GM19351 (cell line): Measurements from ENCODE around the gene C22orf31.
"Not testable (repeated sequence)": the region's sequence is repeated elsewhere in the genome, so short reads cannot be mapped to it uniquely, and the experiment has no call there.

Source experiments
- ATAC-seq: cut with Tn5 transposase; IDR thresholded peaks from one replicate; pipeline ENCODE4 v1.9.1; 2021; ENCODE audit warnings: mild to moderate bottlenecking, moderate library complexity; ENCODE audit not compliant: unreplicated experiment

Gene C22orf31

GRCh38 chr22:29056472-29056871 lies 5.2 kb downstream of the C22orf31 start:
- no peak for ATAC-seq

- no peak for ATAC-seq
Measured at GRCh38 chr22:29055192-29055830, 6.3 kb downstream of the C22orf31 start.

DNA sequence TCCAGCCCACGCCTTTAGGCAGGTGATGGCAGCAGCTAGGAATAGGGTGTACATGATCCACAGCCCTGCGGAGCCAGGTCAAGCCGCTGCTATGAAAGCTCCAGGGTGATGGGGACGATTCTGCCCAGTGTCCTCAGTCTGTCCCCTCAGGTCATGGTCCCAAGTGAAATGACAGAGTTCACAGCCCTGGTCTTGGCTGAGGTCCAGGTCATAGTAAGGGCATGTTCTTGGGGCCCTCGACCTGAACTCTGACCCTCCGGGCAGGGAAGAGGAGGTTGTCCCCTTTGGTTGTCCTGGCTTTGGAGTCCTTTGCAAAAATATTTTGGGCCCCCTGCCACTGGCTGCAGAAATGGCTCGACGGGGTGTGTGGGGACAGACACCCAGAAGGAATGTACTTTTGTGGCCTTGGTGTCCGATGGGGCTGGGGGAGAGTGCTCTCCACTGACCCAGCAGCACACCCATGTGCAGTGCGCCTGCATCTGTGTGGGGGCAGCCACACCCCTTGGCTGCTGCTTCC lies 7.3 kb downstream of the C22orf31 start:
- ATAC-seq = no peak

GRCh38 chr22:29053048-29053702 lies 8.5 kb downstream of the C22orf31 start:
- ATAC-seq = no peak

DNA sequence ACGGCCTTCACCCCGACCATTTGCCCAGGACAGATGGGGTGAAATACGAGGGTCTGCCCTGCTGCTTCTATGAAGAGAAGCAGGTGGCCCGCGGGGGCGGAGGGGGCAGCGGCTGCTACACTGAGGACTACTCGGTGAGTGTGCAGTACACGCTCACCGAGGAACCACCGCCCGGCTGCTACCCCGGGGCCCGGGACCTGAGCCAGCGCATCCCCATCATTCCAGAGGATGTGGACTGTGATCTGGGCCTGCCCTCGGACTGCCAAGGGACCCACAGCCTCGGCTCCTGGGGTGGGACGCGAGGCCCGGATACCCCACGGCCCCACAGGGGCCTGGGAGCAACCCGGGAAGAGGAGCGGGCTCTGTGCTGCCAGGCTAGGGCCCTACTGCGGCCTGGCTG lies 11.2 kb downstream of the C22orf31 start:
- ATAC-seq = no peak

- no peak for ATAC-seq
Measured at GRCh38 chr22:29049655-29050263, 11.9 kb downstream of the C22orf31 start.

GRCh38 chr22:29048822-29049654 lies 12.6 kb downstream of the C22orf31 start:
- ATAC-seq = no peak

DNA sequence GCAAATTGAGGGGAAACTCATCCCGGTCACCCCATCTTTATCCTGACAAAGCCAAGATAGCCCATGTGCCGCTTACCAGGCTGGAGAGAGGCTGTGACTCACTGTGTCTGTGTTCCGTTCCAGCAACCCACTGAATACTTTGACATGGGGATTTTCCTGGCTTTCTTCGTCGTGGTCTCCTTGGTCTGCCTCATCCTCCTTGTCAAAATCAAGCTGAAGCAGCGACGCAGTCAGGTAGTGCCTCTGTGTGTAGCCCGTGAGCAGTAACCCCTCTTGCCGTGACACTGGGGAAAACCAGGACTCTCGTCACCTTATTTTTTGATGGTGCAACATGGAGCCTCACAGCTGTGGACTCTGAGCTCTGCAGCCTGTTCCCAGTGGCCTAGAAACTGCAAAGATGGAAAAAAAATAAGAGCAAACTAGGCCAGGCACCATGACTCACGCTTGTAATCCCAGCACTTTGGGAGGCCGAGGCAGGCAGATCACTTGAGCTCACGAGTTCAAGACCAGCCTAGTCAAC lies 16.9 kb downstream of the C22orf31 start:
- no peak for ATAC-seq

DNA sequence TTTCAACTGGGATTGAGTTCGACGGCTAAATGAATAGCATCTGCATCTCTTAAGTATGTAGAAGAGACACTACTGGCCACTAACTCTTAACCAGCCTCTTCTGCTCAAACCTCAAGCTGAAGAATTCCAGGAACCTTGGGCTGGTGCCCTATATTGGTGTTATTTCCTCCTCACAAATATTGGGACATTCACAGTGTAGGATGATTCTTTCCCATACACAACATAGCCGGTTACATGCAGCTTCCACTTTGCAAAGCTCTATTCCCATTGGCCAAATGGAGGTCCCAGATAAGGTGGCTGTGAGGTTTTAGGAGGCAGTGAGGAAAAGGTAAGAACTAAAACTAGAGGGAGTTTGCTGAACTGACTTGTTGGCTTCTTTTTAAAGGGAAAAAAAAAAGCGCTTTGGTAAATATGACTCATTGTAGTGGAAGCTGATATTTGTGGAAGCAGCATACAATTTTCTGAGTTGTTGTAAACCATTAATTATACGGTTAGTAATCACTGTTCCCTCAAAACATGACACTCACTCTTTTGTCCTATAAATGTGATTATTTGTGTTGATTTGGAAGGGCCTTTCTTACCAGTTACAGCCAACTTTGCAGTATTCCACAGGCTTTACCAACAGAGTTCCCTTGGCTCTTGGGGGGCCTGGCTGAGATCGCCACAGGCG lies 17.6 kb downstream of the C22orf31 start:
- no peak for ATAC-seq

DNA sequence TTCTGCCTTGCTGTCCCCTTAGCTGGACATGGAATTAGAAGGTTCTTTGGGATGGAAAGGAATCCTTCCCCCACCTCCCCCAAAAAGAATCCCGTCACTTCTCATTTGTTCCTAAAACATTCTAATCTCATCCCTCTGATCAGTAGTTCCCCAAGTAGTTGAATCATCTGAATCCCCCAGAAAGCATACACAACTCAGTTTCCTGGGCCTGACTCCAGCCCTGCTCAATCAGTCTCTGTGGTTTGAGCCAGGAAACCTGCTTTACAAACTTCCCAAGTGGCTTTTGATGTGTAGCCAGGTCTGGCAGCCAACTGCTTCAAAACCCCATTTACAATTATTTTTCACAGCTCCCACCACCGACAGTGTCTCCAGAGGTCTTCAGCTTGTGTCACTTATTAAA lies 20.2 kb downstream of the C22orf31 start:
- no peak for ATAC-seq

DNA sequence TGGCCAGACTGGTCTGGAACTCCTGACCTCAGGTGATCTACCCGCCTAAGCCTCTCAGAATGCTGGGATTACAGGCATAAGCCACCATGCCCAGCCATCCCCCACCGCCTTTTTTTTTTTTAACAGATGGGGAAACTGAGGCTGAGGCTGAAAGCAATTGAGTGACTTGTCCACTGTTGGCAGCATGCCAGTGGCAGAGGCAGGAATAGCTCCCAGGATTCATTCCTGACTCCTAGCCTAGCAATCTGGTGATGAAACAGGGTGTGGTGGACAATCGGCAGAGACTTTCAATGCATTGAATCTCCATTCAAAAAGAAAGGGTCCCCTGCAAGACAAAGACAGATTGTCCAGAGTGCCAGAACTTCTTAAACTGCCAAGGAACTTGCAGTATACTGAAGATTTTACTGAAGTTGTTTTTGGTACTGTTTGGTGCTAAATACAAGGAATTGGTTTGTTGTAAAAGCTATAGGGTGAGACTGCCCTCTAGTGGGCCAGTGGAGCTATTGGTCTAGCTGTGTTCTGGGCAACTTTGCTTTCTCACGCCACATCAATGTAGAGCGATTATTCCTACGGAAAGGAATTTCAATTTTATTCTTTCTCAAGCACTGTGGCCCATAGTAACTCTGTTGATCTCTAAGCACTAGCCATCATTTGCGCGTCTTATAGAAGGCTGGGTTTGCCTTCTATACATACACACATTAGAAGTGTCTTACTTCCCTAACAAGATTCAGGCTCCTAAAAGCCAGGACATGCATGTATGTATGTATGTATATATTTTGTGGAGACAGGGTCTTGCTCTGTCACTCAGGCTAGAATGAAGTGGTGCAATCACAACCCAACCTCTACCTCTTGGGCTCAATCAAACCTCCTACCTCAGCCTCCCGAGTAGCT lies 21.0 kb downstream of the C22orf31 start:
- no peak for ATAC-seq

- not testable (repeated sequence) for ATAC-seq
Measured at GRCh38 chr22:29039684-29040083, 21.9 kb downstream of the C22orf31 start.

DNA sequence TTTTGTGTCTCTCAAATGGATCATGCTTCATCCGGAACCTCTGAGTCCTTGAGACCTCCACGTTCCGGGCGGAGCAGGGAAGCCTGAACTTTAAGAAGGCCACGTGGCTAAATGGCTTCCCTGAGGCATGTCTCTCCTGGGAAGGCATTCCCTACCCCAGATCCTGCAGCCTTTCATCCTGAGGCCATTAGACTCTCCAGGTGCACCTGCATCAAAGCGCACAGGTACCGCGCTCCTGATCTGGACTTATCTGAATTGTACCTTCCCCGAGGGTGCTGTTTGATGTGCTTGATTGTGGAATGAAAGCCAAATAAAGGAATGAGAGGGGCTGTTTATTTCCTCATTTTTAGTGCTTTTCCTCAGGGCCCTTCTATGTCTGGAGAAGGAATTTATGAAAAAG lies 22.5 kb downstream of the C22orf31 start:
- ATAC-seq = no peak

- no peak for ATAC-seq
Measured at GRCh38 chr22:29037340-29037932, 24.2 kb downstream of the C22orf31 start.

DNA sequence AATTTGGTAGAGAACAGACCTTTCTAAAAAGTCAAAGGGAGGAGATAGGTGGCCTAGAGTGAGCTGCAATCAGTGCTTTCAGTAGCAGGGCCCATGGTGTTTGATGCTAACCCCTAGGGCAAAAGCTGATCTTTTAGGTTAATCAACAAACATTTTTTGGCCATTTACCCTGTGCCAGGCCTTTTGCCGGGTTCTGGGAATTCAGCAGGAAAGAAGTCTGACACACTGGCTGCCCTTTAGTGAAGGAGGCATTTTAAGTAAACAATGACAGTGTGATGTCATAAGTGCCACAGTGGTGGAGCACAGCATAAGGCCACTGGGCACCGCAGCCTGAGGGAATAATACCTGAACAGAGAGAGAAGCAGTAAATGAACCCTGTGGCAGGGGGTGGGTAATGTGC lies 29.0 kb downstream of the C22orf31 start:
- ATAC-seq = no peak

DNA sequence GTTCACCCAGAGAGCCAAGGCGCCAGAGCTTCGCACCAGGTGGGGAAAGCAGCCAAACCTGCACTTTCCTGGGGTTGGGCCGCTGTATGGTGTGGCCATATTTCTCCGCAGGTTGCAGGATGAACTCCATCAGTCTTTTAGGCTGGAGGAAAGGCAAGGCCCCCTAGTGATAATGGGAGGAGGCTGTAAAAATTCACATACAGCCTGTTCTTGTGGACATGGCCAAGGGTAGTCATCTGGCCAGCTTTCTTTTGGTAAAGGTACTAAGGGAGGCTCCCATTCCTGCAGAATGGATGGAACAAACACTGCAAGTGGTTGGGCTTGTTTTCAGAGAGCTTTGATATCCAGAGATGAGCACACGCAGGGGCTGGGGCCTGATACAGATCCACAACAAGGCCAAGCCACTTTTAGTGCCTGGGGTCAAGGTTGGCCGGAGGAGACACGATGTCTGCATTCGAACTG lies 29.6 kb downstream of the C22orf31 start:
- no peak for ATAC-seq

- ATAC-seq = no peak
Measured at GRCh38 chr22:29031227-29032011, 30.2 kb downstream of the C22orf31 start.

DNA sequence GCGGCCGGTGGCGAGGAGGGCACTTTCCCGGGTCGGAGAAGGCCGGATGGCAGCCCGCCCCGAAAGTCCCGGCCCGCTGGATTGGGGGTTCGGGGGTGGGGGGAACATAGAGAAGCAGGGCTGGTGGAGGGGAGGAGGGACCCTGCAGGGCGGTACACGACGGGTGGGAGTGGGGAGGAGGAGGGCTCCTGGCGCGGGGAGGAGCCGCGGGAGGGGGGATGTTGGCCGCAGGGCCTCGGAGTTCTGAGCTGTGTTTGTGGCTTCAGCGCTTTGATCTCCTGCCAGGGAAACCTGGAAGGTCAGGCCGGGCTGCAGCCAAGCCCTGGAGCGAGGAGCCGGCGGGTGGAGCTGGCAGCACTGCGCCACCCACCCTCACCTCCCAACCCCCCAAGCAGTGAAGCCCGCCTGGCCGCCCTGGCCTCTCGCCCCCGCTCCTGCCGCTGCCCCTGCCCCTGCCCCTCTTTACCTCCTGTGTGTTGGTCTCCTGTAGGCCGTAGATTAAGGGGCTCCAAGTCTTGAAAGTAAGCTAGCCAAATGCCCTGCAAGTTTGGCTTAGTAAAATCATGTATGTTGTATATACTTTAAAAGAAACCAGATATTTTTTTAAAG lies 30.9 kb downstream of the C22orf31 start:
- ATAC-seq = no peak
